ENCODE data around the gene HIGD1B. TPM values are rescaled to one million over a fixed set of nuclear protein-coding genes. Genes with fewer than 3 reads are reported as not detected.
A peak's percentile ranks its signal among the peaks of the same experiment; 100 is the strongest.

The HIGD1B gene
- total RNA-seq, 1 donor from 2014 or later = 22.3 TPM

DNA sequence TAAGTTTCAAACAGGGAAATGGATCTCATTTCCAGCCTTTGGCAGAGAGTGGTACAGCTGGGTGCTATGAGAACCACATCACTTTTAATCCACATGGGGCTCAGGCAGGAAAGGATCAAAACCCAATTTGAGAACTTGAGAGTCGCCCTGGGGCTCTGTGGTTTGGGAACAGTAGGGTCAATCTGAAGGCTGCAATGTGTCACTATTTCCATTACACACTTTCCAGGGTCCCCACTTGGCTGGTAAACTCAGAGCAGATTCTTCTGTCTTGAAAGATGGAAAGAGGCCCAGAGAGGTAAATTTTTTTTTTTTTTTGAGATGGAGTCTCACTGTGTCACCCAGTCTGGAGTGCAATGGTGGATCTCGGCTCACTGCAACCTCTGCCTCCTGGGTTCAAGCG is 6.7 kb upstream of the HIGD1B start:
- Histone ChIP-seq H3K36me3 (no peaks in the 10 kb centered on the region), H3K27ac (no peak overlapping the region), H3K27me3 (ENCODE audit: low read depth) (peaks cover 9% of the 10 kb centered on the region), H3K9me3 (no peaks in the 10 kb centered on the region), H3K4me1 (no peaks in the 10 kb centered on the region), H3K4me3 (no peak overlapping the region)
- TF ChIP-seq, protein P1, sequence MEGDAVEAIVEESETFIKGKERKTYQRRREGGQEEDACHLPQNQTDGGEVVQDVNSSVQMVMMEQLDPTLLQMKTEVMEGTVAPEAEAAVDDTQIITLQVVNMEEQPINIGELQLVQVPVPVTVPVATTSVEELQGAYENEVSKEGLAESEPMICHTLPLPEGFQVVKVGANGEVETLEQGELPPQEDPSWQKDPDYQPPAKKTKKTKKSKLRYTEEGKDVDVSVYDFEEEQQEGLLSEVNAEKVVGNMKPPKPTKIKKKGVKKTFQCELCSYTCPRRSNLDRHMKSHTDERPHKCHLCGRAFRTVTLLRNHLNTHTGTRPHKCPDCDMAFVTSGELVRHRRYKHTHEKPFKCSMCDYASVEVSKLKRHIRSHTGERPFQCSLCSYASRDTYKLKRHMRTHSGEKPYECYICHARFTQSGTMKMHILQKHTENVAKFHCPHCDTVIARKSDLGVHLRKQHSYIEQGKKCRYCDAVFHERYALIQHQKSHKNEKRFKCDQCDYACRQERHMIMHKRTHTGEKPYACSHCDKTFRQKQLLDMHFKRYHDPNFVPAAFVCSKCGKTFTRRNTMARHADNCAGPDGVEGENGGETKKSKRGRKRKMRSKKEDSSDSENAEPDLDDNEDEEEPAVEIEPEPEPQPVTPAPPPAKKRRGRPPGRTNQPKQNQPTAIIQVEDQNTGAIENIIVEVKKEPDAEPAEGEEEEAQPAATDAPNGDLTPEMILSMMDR (IDR thresholded peaks at IDR 0.05) = no peak
- ATAC-seq (no peak), DNase-seq (no peak)
- intact Hi-C loops (cut with DNase I) = no loop called here

DNA sequence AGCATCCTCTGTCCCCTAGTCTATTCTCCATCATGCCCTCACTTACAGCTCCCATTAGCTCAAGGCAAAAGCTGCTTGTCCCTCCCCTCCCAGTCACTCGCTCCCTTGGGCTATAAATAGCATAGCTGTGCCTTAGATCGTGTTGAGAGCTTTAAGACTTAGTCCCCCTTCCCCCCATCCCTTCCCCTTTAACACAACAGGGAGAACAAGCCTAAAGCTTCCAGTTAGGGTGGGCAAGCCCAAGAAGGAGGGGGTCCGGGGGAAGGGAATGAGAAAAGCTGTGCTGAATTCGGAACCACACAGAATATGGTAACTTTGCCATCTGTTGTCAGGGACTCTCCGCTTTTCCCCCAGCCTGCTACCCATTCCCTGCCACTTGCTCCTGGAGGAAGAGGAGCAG is 4.9 kb upstream of the HIGD1B start:
- Histone ChIP-seq H3K4me1 (no peaks in the 10 kb centered on the region), H3K27me3 (ENCODE audit: low read depth) (peaks cover 6% of the 10 kb centered on the region), H3K27ac (peak overlapping the region; percentile 14), H3K4me3 (no peak overlapping the region), H3K36me3 (no peaks in the 10 kb centered on the region), H3K9me3 (no peaks in the 10 kb centered on the region)
- intact Hi-C loops (cut with DNase I) = no loop called here
- DNase-seq (no peak), ATAC-seq (no peak)
- TF ChIP-seq, protein P1 (IDR thresholded peaks at IDR 0.05) = no peak

DNA sequence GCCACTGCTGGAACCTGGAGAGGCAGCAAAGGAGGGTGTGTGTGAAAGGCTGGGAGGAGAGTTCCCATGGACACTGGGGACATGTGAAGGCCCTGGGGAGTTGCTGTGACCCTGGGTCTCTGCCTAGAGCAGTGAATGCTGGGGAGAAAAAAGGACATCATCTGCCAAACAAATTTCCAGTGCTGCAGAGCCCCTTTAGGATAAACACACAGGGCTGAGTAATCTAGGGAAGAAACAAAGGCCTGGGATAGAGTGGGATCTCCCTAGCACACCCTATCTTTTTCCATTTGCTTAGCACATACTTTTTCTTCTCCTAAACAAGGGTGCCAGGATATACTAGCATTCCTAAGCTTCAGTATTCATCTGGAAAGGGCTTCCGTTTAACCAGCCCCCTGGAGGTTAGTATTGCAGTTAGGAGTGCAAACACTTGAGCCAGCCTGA is 3.3 kb upstream of the HIGD1B start:
- no peak for DNase-seq
- Histone ChIP-seq H3K27me3 (ENCODE audit: low read depth) (peaks cover 6% of the 10 kb centered on the region), H3K4me3 (no peak overlapping the region), H3K36me3 (no peaks in the 10 kb centered on the region), H3K9me3 (no peaks in the 10 kb centered on the region), H3K4me1 (no peaks in the 10 kb centered on the region), H3K27ac (peak overlapping the region; percentile 1)
- intact Hi-C loops (cut with DNase I) = no loop called here
- peak in 1 of 2 donors; percentile 31 for ATAC-seq
- TF ChIP-seq, protein P1 (IDR thresholded peaks at IDR 0.05) = no peak

DNA sequence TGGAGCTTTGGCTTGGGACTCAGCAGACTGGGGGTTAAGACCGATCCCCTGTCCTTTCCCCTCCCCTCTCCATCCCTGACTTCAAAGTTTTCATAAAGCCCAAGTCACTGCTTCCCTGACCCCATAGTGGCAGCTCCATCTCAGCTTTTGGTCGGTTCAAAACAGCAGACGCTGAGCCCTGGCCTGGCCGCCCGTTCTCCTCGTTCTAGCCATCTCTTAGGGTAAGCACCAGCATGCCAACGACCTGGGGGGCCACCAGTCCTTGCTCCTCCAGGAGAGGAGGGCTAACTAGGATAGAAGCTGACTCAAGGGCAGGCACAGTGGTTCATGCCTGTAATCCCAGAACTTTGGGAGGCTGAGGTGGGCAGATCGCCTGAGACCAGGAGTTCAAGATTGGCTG is 1.5 kb upstream of the HIGD1B start:
- Histone ChIP-seq H3K27me3 (ENCODE audit: low read depth) (peaks cover 6% of the 10 kb centered on the region), H3K4me3 (peak overlapping the region; percentile 7), H3K4me1 (no peaks in the 10 kb centered on the region), H3K9me3 (no peaks in the 10 kb centered on the region), H3K27ac (peak overlapping the region; percentile 46), H3K36me3 (peaks cover 16% of the 10 kb centered on the region)
- ATAC-seq (no peak), DNase-seq (no peak)
- TF ChIP-seq, protein P1 (IDR thresholded peaks at IDR 0.05) = no peak
- intact Hi-C loops (cut with DNase I) = no loop called here

DNA sequence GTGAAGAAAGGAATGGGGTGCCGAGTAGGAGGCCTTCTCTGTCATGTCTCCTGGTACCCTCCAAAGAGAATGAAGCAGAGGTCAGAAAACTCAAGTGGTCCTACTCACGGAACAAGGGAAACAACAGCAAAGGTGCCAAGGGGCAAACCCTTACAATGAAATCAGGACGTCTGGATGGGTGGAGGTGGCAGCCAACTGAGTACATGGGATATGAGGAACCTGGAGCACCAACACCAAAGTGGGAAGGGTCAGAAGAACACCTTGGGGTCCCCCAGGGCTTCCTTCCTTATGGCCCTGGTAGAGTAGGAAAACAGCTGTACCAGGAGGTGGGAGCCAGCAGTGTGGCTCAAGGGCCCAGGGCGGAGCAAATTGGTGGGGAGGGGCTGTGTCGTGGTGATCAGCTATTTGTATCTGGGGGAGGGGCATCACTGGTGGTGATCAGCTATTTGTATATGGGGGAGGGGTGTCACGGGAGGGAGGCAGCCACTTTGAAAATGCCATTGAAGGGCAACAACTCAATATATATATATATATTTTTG is 643 bp downstream of the HIGD1B start:
- intact Hi-C loops (cut with DNase I) = no loop called here
- DNase-seq = no peak
- TF ChIP-seq, protein P1 (IDR thresholded peaks at IDR 0.05) = no peak
- Histone ChIP-seq H3K4me1 (no peaks in the 10 kb centered on the region), H3K9me3 (no peaks in the 10 kb centered on the region), H3K27ac (no peak overlapping the region), H3K36me3 (peaks cover 37% of the 10 kb centered on the region), H3K27me3 (ENCODE audit: low read depth) (no peaks in the 10 kb centered on the region), H3K4me3 (peak overlapping the region; percentile 11)
- no peak for ATAC-seq
